Thyroid gland (tissue), 4 donors: Measurements from ENCODE around the gene KRT86. TPM values are rescaled to one million over a fixed set of nuclear protein-coding genes. Genes with fewer than 3 reads are reported as not detected.

Experiments used
- DNase-seq, 2 donors: peaks; one replicate each; pipeline ENCODE4 v3.0.0-alpha.2; 2019
- H3K27ac ChIP-seq, 3 donors: fragments of 200-600 bp; sonication (generic); 1 replicate in 2 of 3; 2 replicates in 1 of 3; pipeline ENCODE4 v1.5.1; 2016 to 2019; ENCODE audit warnings: mild to moderate bottlenecking in 1 of 3, moderate library complexity in 1 of 3
- H3K27me3 ChIP-seq: fragments of 200-600 bp; sonication (generic); one replicate; pipeline ENCODE4 v1.5.1; 2019
- H3K36me3 ChIP-seq, 2 donors: fragments of 200-600 bp; sonication (generic); one replicate each; pipeline ENCODE4 v1.5.1; 2016 to 2019
- H3K4me1 ChIP-seq, 2 donors: fragments of 200-600 bp; sonication (generic); one replicate each; pipeline ENCODE4 v1.5.1; 2017 to 2019
- H3K4me3 ChIP-seq, 3 donors: fragments of 200-600 bp; sonication (generic); replicated peaks in 1 of 3; 1 replicate in 2 of 3; 2 replicates in 1 of 3; pipeline ENCODE4 v1.5.1; 2016; ENCODE audit warnings: mild to moderate bottlenecking in 1 of 3
- H3K9me3 ChIP-seq: fragments of 200-600 bp; sonication (generic); one replicate; pipeline ENCODE4 v1.5.1; 2017
- POLR2A ChIP-seq, 2 donors: fragments of 450-650 bp; IDR thresholded peaks; one replicate each; pipeline ENCODE4 v1.6.1; 2017; ENCODE audit warnings: antibody characterized with exemption in 2 of 2, mild to moderate bottlenecking in 2 of 2, moderate library complexity in 1 of 2
- WGBS, 2 donors: methylation state at CpG; one replicate each; pipeline ENCODE4 v1.1.5; 2017; 5-methylcytosine and 5-hydroxymethylcytosine counted together
- intact Hi-C: fragments of 100-400 bp; cut with DNase I; formaldehyde crosslinking; loops from one replicate; pipeline ENCODE4 v1.15.1; 2023
- total RNA-seq, 4 donors: library from RNA; depleted of rRNA; stranded (reverse); fragments of >200 nt; gene quantifications; one replicate each; pipeline ENCODE4 v1.2.3, GENCODE V29; 2016
- TF ChIP-seq, protein P1 (sequence below), 6 experiments: fragments of 200-600 bp in 3 of 6; fragments of 450-650 bp in 3 of 6; sonication (generic) in 3 of 6; IDR thresholded peaks; one replicate each; pipeline ENCODE4 v1.5.1; 2016 to 2019; ENCODE audit warnings: antibody characterized with exemption in 6 of 6, mild to moderate bottlenecking in 2 of 6, inconsistent platforms in 1 of 6, moderate library complexity in 1 of 6

The KRT86 gene
- total RNA-seq, 4 donors from 2014 or later = 0.13 to 1.1 (median 0.42) TPM

DNA sequence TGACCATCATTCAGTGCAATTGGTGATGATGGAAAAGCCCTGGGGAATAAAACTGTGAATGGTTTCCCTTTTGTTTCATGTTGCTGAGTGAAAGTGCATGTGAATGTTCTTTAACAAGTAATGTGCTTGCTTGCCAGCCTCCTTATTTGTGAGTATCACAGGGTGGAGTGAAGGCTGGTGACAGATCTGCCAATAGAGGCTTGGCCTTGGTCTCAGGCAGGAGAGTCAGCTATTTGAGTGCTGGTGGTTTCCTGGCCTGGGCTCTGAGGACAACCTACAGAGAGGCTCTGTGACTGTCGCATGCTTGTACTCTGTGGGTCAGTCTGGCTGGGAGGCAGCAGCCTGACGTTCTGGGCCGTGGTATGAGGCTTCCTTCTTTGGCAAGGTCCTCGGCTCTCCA is 72.1 kb downstream of the KRT86 start:
- Histone ChIP-seq H3K36me3 (no peaks in the 10 kb centered on the region), H3K27me3 (no peaks in the 10 kb centered on the region), H3K9me3 (no peaks in the 10 kb centered on the region), H3K27ac (peak overlapping the region; percentile 67 to 95 (median 93)), H3K4me3 (no peak overlapping the region), H3K4me1 (peaks cover 71 to 82% of the 10 kb centered on the region in 2 donors)
- TF ChIP-seq POLR2A (IDR thresholded peaks at IDR 0.05) = peak in 1 of 2 donors; percentile 58
- TF ChIP-seq, protein P1, sequence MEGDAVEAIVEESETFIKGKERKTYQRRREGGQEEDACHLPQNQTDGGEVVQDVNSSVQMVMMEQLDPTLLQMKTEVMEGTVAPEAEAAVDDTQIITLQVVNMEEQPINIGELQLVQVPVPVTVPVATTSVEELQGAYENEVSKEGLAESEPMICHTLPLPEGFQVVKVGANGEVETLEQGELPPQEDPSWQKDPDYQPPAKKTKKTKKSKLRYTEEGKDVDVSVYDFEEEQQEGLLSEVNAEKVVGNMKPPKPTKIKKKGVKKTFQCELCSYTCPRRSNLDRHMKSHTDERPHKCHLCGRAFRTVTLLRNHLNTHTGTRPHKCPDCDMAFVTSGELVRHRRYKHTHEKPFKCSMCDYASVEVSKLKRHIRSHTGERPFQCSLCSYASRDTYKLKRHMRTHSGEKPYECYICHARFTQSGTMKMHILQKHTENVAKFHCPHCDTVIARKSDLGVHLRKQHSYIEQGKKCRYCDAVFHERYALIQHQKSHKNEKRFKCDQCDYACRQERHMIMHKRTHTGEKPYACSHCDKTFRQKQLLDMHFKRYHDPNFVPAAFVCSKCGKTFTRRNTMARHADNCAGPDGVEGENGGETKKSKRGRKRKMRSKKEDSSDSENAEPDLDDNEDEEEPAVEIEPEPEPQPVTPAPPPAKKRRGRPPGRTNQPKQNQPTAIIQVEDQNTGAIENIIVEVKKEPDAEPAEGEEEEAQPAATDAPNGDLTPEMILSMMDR (IDR thresholded peaks at IDR 0.05) = no peak
- peak; percentile 62 to 83 for DNase-seq
- intact Hi-C loops = no loop called here
- 8 to 22% methylated on average over 3 to 4 of the region's 4 CpGs for WGBS, 2 donors

DNA sequence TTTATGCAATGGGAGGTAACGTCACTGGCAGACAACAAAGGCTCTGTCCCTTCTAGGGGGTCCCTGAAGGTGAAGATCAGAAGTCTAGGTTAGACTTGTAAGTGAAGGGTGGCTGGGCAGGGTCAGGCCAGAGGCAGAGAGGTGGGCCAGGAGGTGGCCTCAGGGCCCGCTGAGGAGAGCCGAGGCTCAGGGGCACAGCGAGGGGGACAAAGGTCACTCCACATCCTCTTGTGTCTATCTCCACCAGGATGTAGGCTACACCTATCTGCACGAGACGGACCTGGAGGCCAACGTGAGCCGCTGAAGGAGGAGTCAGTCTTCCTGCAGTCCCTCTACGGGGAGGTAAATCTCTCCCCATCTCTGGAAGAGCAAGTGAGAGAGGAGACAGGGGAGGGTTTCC is 72.6 kb downstream of the KRT86 start:
- Histone ChIP-seq H3K27ac (peak overlapping the region; percentile 67 to 95 (median 93)), H3K9me3 (no peaks in the 10 kb centered on the region), H3K4me1 (peaks cover 75 to 86% of the 10 kb centered on the region in 2 donors), H3K4me3 (no peak overlapping the region), H3K27me3 (no peaks in the 10 kb centered on the region), H3K36me3 (no peaks in the 10 kb centered on the region)
- TF ChIP-seq, protein P1 (IDR thresholded peaks at IDR 0.05) = no peak
- intact Hi-C loops = no loop called here
- DNase-seq = no peak
- 74 to 79% methylated on average over 7 to 8 of the region's 9 CpGs for WGBS, 2 donors

DNA sequence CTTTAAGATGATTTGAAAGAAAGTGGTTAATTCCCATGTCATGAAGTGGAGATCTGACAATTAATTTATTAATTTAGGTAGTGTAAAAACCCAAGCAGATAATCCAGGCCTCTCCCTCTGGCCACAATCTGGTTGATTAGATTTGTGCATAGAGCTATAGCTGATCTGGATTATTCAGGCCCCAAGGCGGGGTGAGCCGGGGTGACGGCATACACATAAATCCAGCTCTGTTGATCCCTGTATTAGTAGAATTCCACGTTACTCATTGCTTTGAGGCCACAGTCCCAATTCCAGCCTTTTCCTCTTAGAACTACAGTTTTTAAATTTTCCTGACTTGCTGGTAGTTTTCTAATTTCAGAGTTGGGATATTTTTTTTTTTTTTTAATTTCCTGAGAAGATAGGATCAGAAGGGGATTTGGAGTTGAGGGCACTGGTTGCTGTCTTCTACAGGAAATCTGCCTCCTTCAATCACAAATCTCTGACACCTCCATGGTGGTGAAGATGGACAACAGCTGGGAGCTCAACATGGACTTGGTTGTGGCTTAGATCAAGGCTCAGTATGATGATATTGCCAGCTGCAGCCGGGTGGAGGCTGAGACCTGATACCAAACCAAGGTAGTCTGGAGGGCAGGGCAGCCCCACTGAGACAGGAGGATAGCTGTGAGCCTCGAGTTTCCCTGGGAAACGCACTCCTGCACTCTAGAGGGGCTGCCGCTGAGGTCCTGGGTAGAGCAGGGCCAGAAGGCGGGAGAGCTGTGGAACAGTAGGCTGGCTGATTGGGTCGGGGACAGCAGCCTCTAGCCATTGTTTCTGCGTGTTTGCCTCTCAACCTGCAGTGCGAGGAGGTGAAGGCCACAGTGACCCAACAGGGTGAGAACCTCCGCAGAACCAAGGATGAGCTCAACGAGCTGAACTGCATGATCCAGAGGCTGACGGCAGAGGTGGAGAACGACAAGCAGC is 73.4 kb downstream of the KRT86 start:
- intact Hi-C loops = no loop called here
- H3K27me3 ChIP-seq = no peaks in the 10 kb centered on the region
- H3K27ac ChIP-seq = peak overlapping the region; percentile 67 to 95 (median 93)
- H3K4me1 ChIP-seq = peaks cover 77 to 87% of the 10 kb centered on the region in 2 donors
- TF ChIP-seq, protein P1 (IDR thresholded peaks at IDR 0.05) = no peak
- no peak for TF ChIP-seq POLR2A (IDR thresholded peaks at IDR 0.05)
- WGBS, 2 donors = 81 to 93% methylated on average over 16 of the region's 16 CpGs
- no peaks in the 10 kb centered on the region for H3K36me3 ChIP-seq
- no peaks in the 10 kb centered on the region for H3K9me3 ChIP-seq
- peak in 1 of 2 donors; percentile 4 for DNase-seq
- H3K4me3 ChIP-seq = no peak overlapping the region

DNA sequence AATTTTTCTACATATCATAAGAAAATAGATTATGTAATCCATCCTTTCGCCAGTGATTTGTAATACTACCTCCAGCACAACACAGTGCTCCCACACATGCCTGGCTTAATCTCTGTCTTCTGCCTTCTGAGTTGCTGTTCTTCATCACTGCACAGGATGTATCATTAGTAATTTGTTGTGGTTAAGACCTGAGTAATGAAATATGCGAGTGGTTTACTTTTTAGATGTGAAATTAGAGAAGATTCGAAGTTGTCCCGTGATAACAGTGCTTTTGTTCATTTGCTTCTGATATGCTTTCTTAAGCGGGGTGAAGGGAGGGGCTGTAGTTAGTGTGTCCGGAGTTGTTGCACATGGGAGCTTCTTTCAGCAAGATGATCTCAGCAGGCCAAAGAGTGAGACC is 74.8 kb downstream of the KRT86 start:
- WGBS, 2 donors = 39 to 70% methylated on average over 6 of the region's 6 CpGs
- H3K27me3 ChIP-seq = no peaks in the 10 kb centered on the region
- H3K36me3 ChIP-seq = no peaks in the 10 kb centered on the region
- intact Hi-C loops = no loop called here
- no peak for TF ChIP-seq POLR2A (IDR thresholded peaks at IDR 0.05)
- TF ChIP-seq, protein P1 (IDR thresholded peaks at IDR 0.05) = no peak
- DNase-seq = no peak
- peak overlapping the region; percentile 45 to 95 (median 93) for H3K27ac ChIP-seq
- H3K4me3 ChIP-seq = no peak overlapping the region
- H3K9me3 ChIP-seq = no peaks in the 10 kb centered on the region
- H3K4me1 ChIP-seq = peaks cover 73 to 82% of the 10 kb centered on the region in 2 donors

DNA sequence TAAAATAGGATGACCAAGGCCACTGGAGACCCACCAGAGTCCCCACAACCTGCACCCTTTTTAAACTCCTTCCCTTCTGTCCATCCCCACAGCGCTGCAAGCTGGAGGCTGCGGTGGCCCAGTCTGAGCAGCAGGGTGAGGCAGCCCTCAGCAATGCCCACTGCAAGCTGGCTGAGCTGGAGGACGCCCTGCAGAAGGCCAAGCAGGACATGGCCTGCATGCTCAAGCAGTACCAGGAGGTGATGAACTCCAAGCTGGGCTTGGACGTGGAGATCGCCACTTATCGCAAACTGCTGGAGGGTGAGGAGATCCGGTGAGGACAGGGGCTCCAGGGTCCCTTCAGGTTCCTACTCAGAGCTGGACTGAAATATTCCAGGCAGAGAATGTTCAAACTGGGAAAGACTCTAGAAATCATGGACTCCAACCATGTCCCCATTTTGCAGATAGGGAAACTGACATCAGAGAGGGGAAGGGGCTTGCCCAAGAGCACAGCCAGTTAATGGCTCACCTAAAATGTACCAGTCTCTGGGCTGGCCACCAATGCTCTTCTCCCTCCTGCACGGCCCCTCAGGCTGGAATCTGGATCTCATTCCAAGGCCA is 75.7 kb downstream of the KRT86 start:
- Histone ChIP-seq H3K4me1 (peaks cover 66 to 74% of the 10 kb centered on the region in 2 donors), H3K9me3 (no peaks in the 10 kb centered on the region), H3K27ac (peak overlapping the region; percentile 66 to 95 (median 93)), H3K27me3 (no peaks in the 10 kb centered on the region), H3K4me3 (no peak overlapping the region), H3K36me3 (no peaks in the 10 kb centered on the region)
- 93 to 96% methylated on average over 8 of the region's 8 CpGs for WGBS, 2 donors
- no peak for DNase-seq
- intact Hi-C loops = no loop called here
- TF ChIP-seq POLR2A (IDR thresholded peaks at IDR 0.05) = no peak
- TF ChIP-seq, protein P1 (IDR thresholded peaks at IDR 0.05) = no peak
